ENCODE measurements around the gene SH2D3A. TPM values are rescaled to one million over a fixed set of nuclear protein-coding genes. Genes with fewer than 3 reads are reported as not detected.

The SH2D3A gene
- total RNA-seq, 1 experiment from 2014 or later: 76.7 TPM

GRCh38 chr19:6811378-6811777 is 44.1 kb upstream of the SH2D3A start:
- H3K9me3 Mint-ChIP-seq (ENCODE audit: unreplicated experiment): no peaks in the 10 kb centered on the region
- peaks cover 18% of the 10 kb centered on the region for H3K27me3 Mint-ChIP-seq (ENCODE audit: insufficient read depth, unreplicated experiment)
- no peak for TF ChIP-seq CTCF (IDR thresholded peaks at IDR 0.05; ENCODE audit: unreplicated experiment)
- no peak overlapping the region for H3K4me3 Mint-ChIP-seq (ENCODE audit: unreplicated experiment)
- CTCF ChIA-PET: interaction anchor here (0.6 kb wide), 1 partner anchor 194 kb away, joined by 3 read pairs; no protein-coding TSS in a partner anchor
- no TSS peak for BruUV-seq (replicated peaks)
- H3K36me3 Mint-ChIP-seq (ENCODE audit: insufficient read depth, unreplicated experiment): no peaks in the 10 kb centered on the region
- intact Hi-C loops (cut with micrococcal nuclease): no loop called here
- H3K27ac Mint-ChIP-seq (ENCODE audit: low read depth, unreplicated experiment): no peak overlapping the region
- POLR2A ChIA-PET: no interaction called here
- H3K4me1 Mint-ChIP-seq (ENCODE audit: insufficient read depth, unreplicated experiment): peaks cover 10% of the 10 kb centered on the region
- DNase-seq (ENCODE audit: unreplicated experiment): no peak

- no peak overlapping the region for H3K4me3 Mint-ChIP-seq (ENCODE audit: unreplicated experiment)
- no peaks in the 10 kb centered on the region for H3K9me3 Mint-ChIP-seq (ENCODE audit: unreplicated experiment)
- no peaks in the 10 kb centered on the region for H3K36me3 Mint-ChIP-seq (ENCODE audit: insufficient read depth, unreplicated experiment)
- no peak overlapping the region for H3K27ac Mint-ChIP-seq (ENCODE audit: low read depth, unreplicated experiment)
- CTCF ChIA-PET: no interaction called here
- H3K4me1 Mint-ChIP-seq (ENCODE audit: insufficient read depth, unreplicated experiment): peaks cover 4% of the 10 kb centered on the region
- no peak for DNase-seq (ENCODE audit: unreplicated experiment)
- no peak for TF ChIP-seq CTCF (IDR thresholded peaks at IDR 0.05; ENCODE audit: unreplicated experiment)
- no TSS peak for BruUV-seq (replicated peaks)
- intact Hi-C loops (cut with micrococcal nuclease): no loop called here
- POLR2A ChIA-PET: no interaction called here
- H3K27me3 Mint-ChIP-seq (ENCODE audit: insufficient read depth, unreplicated experiment): peaks cover 18% of the 10 kb centered on the region
Measured at GRCh38 chr19:6809262-6809661, 42.0 kb upstream of the SH2D3A start.

GRCh38 chr19:6808494-6808893 is 41.3 kb upstream of the SH2D3A start:
- Mint-ChIP-seq H3K4me3 (ENCODE audit: unreplicated experiment) (no peak overlapping the region), H3K9me3 (ENCODE audit: unreplicated experiment) (no peaks in the 10 kb centered on the region), H3K27me3 (ENCODE audit: insufficient read depth, unreplicated experiment) (peaks cover 18% of the 10 kb centered on the region), H3K4me1 (ENCODE audit: insufficient read depth, unreplicated experiment) (no peaks in the 10 kb centered on the region), H3K36me3 (ENCODE audit: insufficient read depth, unreplicated experiment) (no peaks in the 10 kb centered on the region), H3K27ac (ENCODE audit: low read depth, unreplicated experiment) (no peak overlapping the region)
- ChIA-PET CTCF (interaction anchor here (0.6 kb wide), 2 partner anchors 247 to 483 kb away, joined by 3 to 4 read pairs; no protein-coding TSS in a partner anchor), POLR2A (no interaction called here)
- intact Hi-C loops (cut with micrococcal nuclease): no loop called here
- DNase-seq (ENCODE audit: unreplicated experiment): no peak
- TF ChIP-seq CTCF (IDR thresholded peaks at IDR 0.05; ENCODE audit: unreplicated experiment): no peak
- no TSS peak for BruUV-seq (replicated peaks)

- Mint-ChIP-seq H3K4me3 (ENCODE audit: unreplicated experiment) (no peak overlapping the region), H3K27ac (ENCODE audit: low read depth, unreplicated experiment) (no peak overlapping the region), H3K36me3 (ENCODE audit: insufficient read depth, unreplicated experiment) (no peaks in the 10 kb centered on the region), H3K9me3 (ENCODE audit: unreplicated experiment) (no peaks in the 10 kb centered on the region), H3K27me3 (ENCODE audit: insufficient read depth, unreplicated experiment) (peaks cover 18% of the 10 kb centered on the region), H3K4me1 (ENCODE audit: insufficient read depth, unreplicated experiment) (no peaks in the 10 kb centered on the region)
- no peak for DNase-seq (ENCODE audit: unreplicated experiment)
- intact Hi-C loops (cut with micrococcal nuclease): no loop called here
- TF ChIP-seq CTCF (IDR thresholded peaks at IDR 0.05; ENCODE audit: unreplicated experiment): no peak
- CTCF ChIA-PET: interaction anchor here (0.6 kb wide), 2 partner anchors 126 to 573 kb away, joined by 3 read pairs; no protein-coding TSS in a partner anchor
- no TSS peak for BruUV-seq (replicated peaks)
- POLR2A ChIA-PET: no interaction called here
Measured at GRCh38 chr19:6807291-6807690, 40.1 kb upstream of the SH2D3A start.
